Measurements from ENCODE around the gene CFAP100.
A peak's percentile ranks its signal among the peaks of the same experiment; 100 is the strongest.

Gene CFAP100

GRCh38 chr3:126357295-126358037 lies 37.2 kb upstream of the CFAP100 start, which contains the start of gene KLF15:
KLF15 (minus strand) TSS chr3:126357408; CDS start chr3:126352922, 4,486 bp downstream.
- peak; percentile 67 for DNase-seq

- DNase-seq = peak; percentile 47
Observed at GRCh38 chr3:126358038-126358815, 36.5 kb upstream of the CFAP100 start.

GRCh38 chr3:126358816-126359181 lies 35.9 kb upstream of the CFAP100 start:
- no peak for DNase-seq

GRCh38 chr3:126360046-126360713 lies 34.5 kb upstream of the CFAP100 start:
- no peak for DNase-seq

- DNase-seq = no peak
Observed at GRCh38 chr3:126360714-126361060, 34.0 kb upstream of the CFAP100 start.

GRCh38 chr3:126361211-126361610 lies 33.5 kb upstream of the CFAP100 start:
- DNase-seq = no peak

- no peak for DNase-seq
Observed at GRCh38 chr3:126364130-126364695, 30.5 kb upstream of the CFAP100 start.

- DNase-seq = no peak
Observed at GRCh38 chr3:126364731-126365301, 29.9 kb upstream of the CFAP100 start.

DNA sequence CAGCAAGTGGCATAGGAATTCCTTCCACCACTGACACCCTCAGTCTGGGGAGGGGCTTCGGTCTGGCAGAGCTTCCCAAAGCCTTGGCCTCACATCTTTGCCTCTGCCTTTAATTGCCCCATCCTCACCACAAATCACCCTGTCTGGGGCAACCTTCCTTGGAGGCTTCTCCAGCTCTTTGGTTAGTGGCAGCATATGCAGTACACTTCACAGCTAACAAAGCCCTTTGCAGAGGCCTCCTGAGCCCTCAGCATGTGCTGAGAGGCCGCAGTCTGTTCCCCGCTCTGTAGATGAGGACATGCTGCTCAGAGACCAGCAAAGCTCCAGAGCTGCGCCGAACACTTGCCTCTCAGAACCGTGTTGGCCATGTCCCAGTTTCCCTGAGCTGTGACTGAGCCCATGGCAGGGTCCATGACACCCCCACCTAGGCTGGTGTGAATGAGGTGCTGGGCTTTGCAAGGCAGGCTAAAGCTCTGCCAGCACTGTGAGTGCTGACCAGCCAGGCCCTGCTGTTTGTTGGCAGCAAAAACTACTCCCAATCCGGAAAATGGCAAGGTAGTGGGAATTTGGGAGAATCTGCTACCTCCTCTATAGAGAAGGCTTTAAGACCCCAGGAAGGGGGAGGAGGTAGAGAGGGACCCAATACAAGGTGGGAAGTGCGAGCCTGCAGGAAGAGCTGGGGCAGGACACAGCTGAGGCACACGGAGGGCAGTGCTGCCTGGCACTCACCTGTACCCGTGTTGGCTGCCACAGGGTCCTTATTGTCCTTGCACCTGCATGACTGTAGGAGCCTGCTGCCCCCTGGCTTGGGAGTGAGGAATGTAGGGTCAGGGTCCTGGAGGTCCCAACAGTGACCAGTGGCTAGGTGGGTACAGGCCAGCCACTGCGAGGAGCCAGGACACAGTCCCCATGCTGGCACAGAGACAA lies 29.1 kb upstream of the CFAP100 start:
- DNase-seq = no peak

- DNase-seq = no peak
Observed at GRCh38 chr3:126367316-126367805, 27.3 kb upstream of the CFAP100 start.

DNA sequence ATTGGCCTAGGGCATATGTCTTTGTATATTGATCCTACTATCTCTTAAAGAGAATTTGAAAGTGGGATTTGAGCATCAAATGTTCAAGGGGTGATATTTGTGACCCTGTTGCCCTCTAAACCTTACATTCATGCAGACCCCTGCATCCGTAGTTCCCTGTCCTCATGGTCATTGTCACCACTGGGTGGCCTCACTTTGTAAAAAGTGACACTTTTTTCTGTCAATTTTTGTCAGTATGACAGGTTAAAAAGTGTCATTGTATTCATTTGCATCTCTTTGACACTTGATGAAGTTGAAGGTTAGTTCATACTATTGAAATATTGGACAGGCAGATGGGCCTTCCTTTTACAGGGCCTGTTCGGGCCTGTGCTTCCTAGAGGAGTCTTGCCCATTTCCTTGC lies 25.2 kb upstream of the CFAP100 start:
- DNase-seq = no peak

GRCh38 chr3:126370055-126370454 lies 24.7 kb upstream of the CFAP100 start:
- DNase-seq = no peak

DNA sequence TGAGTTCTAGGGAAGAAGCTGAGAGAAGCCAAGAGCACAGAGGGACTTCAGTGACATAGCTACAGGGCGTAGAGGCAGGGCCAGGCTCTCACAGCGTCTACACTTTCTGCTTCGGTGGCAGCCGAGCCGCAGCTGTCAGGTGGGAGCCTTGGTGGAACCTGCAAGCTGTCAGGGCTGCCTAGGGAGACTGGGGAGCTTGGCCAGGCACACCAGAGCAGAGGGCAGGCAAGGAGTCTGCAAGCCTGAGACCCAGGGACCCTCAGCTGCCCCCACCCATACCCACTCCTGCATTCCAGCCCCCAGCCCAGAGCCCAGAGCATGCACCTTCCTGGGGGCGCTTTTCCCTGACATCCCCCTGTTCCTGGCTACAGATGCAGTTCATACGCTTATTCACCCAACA lies 24.1 kb upstream of the CFAP100 start:
- no peak for DNase-seq

DNA sequence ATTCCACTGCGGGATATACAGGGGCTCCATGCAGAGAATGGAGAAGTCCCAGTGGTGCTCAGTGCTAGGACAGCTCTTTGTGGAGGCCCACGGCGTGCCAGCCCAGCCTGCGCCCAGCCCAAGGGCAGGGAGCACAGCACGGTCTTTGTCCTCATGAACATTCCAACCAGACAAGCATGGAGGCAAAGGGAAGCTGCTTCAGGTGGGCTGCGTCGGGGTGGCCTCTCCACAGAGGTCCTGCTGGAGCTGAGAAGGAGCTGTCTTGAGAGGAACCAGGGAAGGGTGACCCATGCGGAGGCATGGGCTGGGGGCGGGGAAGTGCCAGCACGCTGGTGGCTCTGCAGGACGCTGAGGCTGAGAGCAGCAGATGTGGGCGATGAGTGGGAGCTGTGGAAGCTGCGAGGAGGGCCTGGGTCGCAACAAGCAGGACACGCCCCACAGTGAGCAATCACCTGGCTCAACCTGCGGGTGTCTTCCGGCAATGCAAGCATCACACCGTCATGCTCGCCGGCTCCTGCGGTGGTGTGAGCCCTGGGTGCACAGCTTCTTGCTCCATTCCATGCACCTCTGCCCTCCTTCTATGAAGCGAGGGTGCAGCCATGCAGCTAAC lies 23.5 kb upstream of the CFAP100 start:
- no peak for DNase-seq

GRCh38 chr3:126372413-126373145 lies 22.1 kb upstream of the CFAP100 start:
- no peak for DNase-seq

DNA sequence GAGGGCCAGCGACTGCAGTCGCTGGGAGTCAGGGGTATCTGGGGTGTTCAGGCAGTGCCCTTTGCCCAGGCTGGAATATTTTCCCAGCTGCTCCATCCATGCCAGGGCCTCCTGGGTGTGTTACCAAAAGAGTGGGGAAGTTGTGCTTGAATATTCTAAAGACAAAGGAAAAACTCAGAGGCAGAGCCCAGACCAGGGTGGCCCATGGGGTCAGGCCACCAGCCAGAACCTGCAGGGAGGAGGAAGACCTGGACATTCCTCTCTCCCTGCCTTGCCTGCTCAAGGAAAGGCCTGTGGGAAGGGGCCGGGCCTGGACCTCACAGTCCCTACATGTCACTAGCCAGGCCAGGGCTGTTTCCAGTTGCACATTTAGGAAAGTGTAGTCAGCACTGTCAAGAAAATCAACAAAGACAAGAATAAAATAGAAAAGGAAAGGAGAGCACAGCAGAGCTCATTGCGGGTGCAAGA lies 21.5 kb upstream of the CFAP100 start:
- no peak for DNase-seq

GRCh38 chr3:126373682-126374601 lies 20.8 kb upstream of the CFAP100 start:
- no peak for DNase-seq

- DNase-seq = no peak
Observed at GRCh38 chr3:126375835-126376331, 18.8 kb upstream of the CFAP100 start.

DNA sequence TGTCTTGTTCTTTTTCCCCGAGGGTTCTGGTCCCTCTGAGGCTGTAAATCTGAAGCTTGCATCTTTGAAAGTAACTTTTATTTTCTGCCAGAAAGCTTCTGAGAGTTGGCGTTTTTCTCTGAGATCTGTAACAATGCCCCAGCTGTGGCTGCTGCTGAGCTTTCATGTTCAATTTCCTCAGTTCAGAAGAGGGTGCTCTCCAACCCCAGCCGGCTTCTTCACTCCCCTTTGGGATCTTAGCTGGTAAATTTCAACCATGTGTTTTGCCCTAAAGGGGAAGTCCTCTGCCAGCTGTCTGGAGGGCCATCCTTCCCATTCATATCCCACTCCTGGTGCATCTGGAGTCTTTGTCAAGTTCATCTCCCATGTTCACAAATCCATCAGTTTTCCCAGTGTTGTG lies 18.3 kb upstream of the CFAP100 start:
- DNase-seq = no peak
